Measurements from ENCODE around the gene HTRA3. TPM values are rescaled to one million over a fixed set of nuclear protein-coding genes. Genes with fewer than 3 reads are reported as not detected.

Gene HTRA3
- total RNA-seq, 1 experiment from 2014 or later, result 2.3 TPM

DNA sequence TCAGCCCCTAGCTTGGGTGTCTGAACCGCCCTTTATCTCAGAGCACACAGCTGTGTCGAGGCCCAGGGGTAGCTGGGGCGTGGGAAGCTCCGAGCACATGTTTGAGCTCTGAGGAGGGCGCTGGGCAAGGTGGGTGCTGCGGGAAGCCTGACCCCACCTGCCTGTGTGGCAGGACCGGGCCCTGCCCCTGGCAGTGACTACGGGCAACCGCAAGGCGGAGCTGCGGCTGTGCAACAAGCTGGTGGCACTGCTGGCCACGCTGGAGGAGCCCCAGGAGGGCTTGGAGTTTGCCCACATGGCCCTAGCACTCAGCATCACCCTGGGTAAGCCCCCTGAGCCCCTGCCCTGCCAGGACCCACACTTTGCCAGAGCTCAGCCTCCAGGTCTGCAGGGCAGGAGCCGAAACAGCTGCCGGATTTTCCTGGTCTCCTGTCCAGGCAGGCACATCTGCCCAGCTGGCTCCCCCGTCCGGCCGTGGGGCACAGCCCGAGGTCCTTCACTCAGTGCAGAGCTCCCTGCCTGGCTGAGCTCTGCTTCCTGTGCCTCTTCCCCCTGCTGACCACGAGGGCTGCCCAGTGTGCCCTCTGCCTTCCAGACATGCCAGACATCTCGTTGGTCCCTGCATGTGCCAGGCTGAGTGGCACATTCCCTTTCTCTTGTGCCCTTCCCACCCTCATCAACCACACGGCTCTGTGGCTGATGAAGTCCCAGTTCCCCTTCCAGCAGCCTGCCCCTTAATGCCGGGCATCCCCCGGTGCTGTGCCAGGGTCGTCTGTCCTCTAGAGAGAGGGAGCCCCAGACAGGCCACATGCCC lies 33.2 kb upstream of the HTRA3 start:
- no peaks in the 10 kb centered on the region for H3K4me1 Mint-ChIP-seq
- H3K36me3 Mint-ChIP-seq, result no peaks in the 10 kb centered on the region
- TF ChIP-seq, protein P1, sequence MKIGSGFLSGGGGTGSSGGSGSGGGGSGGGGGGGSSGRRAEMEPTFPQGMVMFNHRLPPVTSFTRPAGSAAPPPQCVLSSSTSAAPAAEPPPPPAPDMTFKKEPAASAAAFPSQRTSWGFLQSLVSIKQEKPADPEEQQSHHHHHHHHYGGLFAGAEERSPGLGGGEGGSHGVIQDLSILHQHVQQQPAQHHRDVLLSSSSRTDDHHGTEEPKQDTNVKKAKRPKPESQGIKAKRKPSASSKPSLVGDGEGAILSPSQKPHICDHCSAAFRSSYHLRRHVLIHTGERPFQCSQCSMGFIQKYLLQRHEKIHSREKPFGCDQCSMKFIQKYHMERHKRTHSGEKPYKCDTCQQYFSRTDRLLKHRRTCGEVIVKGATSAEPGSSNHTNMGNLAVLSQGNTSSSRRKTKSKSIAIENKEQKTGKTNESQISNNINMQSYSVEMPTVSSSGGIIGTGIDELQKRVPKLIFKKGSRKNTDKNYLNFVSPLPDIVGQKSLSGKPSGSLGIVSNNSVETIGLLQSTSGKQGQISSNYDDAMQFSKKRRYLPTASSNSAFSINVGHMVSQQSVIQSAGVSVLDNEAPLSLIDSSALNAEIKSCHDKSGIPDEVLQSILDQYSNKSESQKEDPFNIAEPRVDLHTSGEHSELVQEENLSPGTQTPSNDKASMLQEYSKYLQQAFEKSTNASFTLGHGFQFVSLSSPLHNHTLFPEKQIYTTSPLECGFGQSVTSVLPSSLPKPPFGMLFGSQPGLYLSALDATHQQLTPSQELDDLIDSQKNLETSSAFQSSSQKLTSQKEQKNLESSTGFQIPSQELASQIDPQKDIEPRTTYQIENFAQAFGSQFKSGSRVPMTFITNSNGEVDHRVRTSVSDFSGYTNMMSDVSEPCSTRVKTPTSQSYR (CRISPR knock-in tag; IDR thresholded peaks at IDR 0.05), result no peak
- TF ChIP-seq, protein P2, sequence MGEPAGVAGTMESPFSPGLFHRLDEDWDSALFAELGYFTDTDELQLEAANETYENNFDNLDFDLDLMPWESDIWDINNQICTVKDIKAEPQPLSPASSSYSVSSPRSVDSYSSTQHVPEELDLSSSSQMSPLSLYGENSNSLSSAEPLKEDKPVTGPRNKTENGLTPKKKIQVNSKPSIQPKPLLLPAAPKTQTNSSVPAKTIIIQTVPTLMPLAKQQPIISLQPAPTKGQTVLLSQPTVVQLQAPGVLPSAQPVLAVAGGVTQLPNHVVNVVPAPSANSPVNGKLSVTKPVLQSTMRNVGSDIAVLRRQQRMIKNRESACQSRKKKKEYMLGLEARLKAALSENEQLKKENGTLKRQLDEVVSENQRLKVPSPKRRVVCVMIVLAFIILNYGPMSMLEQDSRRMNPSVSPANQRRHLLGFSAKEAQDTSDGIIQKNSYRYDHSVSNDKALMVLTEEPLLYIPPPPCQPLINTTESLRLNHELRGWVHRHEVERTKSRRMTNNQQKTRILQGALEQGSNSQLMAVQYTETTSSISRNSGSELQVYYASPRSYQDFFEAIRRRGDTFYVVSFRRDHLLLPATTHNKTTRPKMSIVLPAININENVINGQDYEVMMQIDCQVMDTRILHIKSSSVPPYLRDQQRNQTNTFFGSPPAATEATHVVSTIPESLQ (CRISPR knock-in tag; IDR thresholded peaks at IDR 0.05), result no peak
- TF ChIP-seq ZNF219 (CRISPR knock-in tag; IDR thresholded peaks at IDR 0.05; ENCODE audit: borderline replicate concordance) (no peak), RELA (CRISPR knock-in tag; IDR thresholded peaks at IDR 0.05; ENCODE audit: borderline replicate concordance) (no peak), PRRX2 (CRISPR knock-in tag; IDR thresholded peaks at IDR 0.05) (no peak)
- no peak overlapping the region for H3K4me3 Mint-ChIP-seq
- DNase-seq (ENCODE audit: low spot score) (no peak), ATAC-seq (no peak)
- no peaks in the 10 kb centered on the region for H3K27me3 Mint-ChIP-seq (ENCODE audit: low read depth)
- no peak overlapping the region for H3K27ac Mint-ChIP-seq
- CTCF ChIA-PET, result interaction anchor here (0.6 to 5.2 kb wide), 8 partner anchors 10 to 371 kb away, joined by 3 to 87 read pairs (median 7); no protein-coding TSS in a partner anchor
- POLR2A ChIA-PET, result no interaction called here
- no peaks in the 10 kb centered on the region for H3K9me3 Mint-ChIP-seq

DNA sequence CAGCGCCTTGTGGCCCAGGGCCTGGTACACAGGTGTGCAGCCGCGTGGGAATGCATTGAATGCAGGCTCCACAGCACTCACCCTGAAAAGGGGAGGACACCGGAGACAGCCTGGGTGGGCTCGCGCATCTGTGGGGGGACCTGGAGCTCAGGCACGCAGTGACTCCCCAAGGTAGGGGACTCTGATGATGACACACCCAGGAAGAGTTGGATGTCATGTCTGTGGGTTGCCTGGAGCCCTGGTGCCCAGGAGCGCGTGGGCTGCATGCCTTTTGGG lies 32.7 kb upstream of the HTRA3 start:
- CTCF ChIA-PET, result interaction anchor here (1.6 to 5.2 kb wide), 5 partner anchors 12 to 370 kb away, joined by 4 to 87 read pairs (median 8); no protein-coding TSS in a partner anchor
- no peak overlapping the region for H3K27ac Mint-ChIP-seq
- no peaks in the 10 kb centered on the region for H3K9me3 Mint-ChIP-seq
- no peak overlapping the region for H3K4me3 Mint-ChIP-seq
- POLR2A ChIA-PET, result no interaction called here
- H3K4me1 Mint-ChIP-seq, result no peaks in the 10 kb centered on the region
- ATAC-seq (no peak), DNase-seq (ENCODE audit: low spot score) (no peak)
- TF ChIP-seq, protein P3, sequence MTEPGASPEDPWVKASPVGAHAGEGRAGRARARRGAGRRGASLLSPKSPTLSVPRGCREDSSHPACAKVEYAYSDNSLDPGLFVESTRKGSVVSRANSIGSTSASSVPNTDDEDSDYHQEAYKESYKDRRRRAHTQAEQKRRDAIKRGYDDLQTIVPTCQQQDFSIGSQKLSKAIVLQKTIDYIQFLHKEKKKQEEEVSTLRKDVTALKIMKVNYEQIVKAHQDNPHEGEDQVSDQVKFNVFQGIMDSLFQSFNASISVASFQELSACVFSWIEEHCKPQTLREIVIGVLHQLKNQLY (CRISPR knock-in tag; IDR thresholded peaks at IDR 0.05), result no peak
- TF ChIP-seq, protein P4, sequence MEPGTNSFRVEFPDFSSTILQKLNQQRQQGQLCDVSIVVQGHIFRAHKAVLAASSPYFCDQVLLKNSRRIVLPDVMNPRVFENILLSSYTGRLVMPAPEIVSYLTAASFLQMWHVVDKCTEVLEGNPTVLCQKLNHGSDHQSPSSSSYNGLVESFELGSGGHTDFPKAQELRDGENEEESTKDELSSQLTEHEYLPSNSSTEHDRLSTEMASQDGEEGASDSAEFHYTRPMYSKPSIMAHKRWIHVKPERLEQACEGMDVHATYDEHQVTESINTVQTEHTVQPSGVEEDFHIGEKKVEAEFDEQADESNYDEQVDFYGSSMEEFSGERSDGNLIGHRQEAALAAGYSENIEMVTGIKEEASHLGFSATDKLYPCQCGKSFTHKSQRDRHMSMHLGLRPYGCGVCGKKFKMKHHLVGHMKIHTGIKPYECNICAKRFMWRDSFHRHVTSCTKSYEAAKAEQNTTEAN (CRISPR knock-in tag; IDR thresholded peaks at IDR 0.05), result no peak
- TF ChIP-seq NFYB (CRISPR knock-in tag; conservative IDR thresholded peaks at IDR 0.05; ENCODE audit: low read depth) (no peak), NFATC4 (CRISPR knock-in tag; IDR thresholded peaks at IDR 0.05) (no peak), ZNF416 (CRISPR knock-in tag; IDR thresholded peaks at IDR 0.05) (no peak), TP53 (CRISPR knock-in tag; IDR thresholded peaks at IDR 0.05) (no peak), MYBL2 (CRISPR knock-in tag; IDR thresholded peaks at IDR 0.05) (no peak), ETV6 (CRISPR knock-in tag; IDR thresholded peaks at IDR 0.05) (no peak), FOXK1 (CRISPR knock-in tag; IDR thresholded peaks at IDR 0.05) (no peak), ELF4 (CRISPR knock-in tag; IDR thresholded peaks at IDR 0.05; ENCODE audit: low read depth) (no peak)
- TF ChIP-seq, protein P5, sequence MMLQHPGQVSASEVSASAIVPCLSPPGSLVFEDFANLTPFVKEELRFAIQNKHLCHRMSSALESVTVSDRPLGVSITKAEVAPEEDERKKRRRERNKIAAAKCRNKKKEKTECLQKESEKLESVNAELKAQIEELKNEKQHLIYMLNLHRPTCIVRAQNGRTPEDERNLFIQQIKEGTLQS (CRISPR knock-in tag; conservative IDR thresholded peaks at IDR 0.05), result no peak
- TF ChIP-seq, protein P6, sequence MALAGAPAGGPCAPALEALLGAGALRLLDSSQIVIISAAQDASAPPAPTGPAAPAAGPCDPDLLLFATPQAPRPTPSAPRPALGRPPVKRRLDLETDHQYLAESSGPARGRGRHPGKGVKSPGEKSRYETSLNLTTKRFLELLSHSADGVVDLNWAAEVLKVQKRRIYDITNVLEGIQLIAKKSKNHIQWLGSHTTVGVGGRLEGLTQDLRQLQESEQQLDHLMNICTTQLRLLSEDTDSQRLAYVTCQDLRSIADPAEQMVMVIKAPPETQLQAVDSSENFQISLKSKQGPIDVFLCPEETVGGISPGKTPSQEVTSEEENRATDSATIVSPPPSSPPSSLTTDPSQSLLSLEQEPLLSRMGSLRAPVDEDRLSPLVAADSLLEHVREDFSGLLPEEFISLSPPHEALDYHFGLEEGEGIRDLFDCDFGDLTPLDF (CRISPR knock-in tag; IDR thresholded peaks at IDR 0.05), result no peak
- TF ChIP-seq, protein P7, sequence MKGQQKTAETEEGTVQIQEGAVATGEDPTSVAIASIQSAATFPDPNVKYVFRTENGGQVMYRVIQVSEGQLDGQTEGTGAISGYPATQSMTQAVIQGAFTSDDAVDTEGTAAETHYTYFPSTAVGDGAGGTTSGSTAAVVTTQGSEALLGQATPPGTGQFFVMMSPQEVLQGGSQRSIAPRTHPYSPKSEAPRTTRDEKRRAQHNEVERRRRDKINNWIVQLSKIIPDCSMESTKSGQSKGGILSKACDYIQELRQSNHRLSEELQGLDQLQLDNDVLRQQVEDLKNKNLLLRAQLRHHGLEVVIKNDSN (CRISPR knock-in tag; IDR thresholded peaks at IDR 0.05), result no peak
- no peaks in the 10 kb centered on the region for H3K27me3 Mint-ChIP-seq (ENCODE audit: low read depth)
- no peaks in the 10 kb centered on the region for H3K36me3 Mint-ChIP-seq
